AG09319 (cell line): Measurements from ENCODE around the gene KRTAP9-4.
A peak's percentile ranks its signal among the peaks of the same experiment; 100 is the strongest.
"Not testable (repeated sequence)": the region's sequence is repeated elsewhere in the genome, so short reads cannot be mapped to it uniquely, and the experiment has no call there.

Experiments used
- DNase-seq: peaks from one replicate; pipeline ENCODE4 v3.0.0-alpha.2; 2010; ENCODE audit warnings: low read depth; ENCODE audit errors: extremely low read depth
- TF ChIP-seq, protein P1 (sequence below): IDR thresholded peaks from 2 replicates; pipeline ENCODE4 v1.5.1; 2011; ENCODE audit warnings: low read depth, mild to moderate bottlenecking, inconsistent platforms, low read length, moderate library complexity

Gene KRTAP9-4, protein sequence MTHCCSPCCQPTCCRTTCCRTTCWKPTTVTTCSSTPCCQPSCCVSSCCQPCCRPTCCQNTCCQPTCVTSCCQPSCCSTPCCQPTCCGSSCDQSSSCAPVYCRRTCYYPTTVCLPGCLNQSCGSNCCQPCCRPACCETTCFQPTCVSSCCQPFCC

DNA sequence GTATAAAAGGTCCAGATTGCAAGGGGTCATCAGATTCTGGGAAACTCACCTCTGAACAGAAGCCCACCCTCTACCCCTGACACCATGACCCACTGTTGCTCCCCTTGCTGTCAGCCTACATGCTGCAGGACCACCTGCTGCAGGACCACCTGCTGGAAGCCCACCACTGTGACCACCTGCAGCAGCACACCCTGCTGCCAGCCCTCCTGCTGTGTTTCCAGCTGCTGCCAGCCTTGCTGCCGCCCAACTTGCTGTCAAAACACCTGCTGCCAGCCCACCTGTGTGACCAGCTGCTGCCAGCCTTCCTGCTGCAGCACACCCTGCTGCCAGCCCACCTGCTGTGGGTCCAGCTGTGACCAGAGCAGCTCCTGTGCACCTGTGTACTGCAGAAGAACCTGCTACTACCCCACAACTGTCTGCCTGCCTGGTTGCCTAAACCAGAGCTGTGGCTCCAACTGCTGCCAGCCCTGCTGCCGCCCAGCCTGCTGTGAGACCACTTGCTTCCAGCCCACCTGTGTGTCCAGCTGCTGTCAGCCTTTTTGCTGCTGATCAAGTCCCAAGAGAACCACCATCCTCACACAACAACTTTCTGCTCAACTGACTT lies at the start of gene KRTAP9-4:
Gene KRTAP9-4, plus strand, starts transcription at position 51 of the 604 bp plus-strand sequence. Its CDS starts 34 bp downstream, at position 85.
- not testable (repeated sequence) for DNase-seq

DNA sequence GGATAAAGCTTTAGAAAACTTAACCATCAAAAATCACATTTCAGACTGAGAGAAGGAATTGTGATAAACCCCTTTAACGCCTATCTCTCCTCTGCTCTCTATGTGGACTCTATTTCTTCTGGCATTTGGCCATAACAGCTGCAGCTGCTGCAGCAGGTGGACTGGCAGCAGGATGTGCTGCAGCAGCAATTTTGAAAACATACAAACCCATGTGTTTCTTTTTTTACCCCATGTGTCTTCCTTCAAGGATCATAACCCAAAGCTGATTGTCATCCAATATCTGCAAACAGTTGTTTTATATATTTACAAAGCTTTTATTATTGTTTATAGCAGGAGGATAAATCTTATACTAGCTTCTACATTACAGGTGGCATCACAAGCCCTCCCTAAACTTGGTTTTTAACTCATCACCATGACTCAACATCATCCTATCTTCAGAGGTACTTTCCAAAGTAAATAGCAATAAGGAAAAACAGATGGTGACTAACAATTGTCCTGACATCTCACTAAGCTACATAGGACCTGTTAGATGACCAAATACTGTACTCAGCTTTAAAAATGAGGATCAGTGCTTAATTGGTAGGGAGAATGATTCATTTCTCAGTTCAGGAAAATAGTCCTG lies 37.5 kb upstream of the KRTAP9-4 start:
- DNase-seq, result peak; percentile 11

DNA sequence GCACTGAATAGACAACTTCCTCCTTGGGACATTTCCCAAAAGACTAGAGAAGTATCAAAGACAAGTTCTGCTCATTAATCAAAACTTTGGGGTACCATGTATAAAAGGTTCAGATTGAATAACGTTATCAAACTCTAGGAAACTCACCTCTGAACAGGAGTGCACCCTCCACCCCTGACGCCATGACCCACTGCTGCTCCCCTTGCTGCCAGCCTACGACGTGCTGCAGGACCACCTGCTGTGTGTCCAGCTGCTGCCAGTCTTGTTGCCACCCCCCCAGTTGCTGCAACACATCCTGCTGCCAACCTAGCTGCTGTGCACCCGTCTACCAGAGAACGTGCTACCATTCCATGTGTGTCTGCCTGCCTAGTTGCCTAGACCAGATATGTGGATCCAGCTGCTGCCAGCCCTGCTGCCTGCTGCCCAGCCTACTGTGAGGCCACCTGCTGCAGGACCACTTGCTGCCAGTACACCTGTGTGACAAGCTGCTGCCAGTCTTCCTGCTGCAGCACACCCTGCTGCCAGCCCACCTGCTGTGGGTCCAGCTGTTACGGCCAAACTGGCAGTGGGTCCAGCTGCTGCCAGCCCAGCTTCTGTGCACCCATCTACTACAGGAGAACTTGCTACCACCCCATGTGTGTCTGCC lies 36.8 kb upstream of the KRTAP9-4 start:
- DNase-seq, result no peak
- TF ChIP-seq, protein P1, sequence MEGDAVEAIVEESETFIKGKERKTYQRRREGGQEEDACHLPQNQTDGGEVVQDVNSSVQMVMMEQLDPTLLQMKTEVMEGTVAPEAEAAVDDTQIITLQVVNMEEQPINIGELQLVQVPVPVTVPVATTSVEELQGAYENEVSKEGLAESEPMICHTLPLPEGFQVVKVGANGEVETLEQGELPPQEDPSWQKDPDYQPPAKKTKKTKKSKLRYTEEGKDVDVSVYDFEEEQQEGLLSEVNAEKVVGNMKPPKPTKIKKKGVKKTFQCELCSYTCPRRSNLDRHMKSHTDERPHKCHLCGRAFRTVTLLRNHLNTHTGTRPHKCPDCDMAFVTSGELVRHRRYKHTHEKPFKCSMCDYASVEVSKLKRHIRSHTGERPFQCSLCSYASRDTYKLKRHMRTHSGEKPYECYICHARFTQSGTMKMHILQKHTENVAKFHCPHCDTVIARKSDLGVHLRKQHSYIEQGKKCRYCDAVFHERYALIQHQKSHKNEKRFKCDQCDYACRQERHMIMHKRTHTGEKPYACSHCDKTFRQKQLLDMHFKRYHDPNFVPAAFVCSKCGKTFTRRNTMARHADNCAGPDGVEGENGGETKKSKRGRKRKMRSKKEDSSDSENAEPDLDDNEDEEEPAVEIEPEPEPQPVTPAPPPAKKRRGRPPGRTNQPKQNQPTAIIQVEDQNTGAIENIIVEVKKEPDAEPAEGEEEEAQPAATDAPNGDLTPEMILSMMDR, result no peak

More for the DNA sequence above, 37.5 kb upstream of the KRTAP9-4 start:
- TF ChIP-seq, protein P1, result no peak

DNA sequence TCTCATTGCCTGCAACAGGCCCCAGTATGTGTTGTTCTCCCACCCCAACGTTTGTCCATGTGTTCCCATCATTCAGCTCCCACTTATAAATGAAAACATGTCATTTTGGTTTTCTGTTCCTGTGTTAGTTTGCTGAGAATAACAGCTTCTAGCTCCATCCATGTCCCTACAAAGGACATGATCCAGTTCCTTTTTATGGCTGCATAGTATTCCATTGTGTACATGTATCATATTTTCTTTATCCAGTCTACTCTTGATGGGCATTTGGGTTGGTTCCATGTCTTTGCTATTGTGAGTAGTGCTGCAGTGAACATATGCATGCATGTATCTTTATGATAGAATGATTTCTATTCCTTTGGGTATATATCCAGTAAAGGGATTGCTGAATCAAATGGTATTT lies 33.8 kb upstream of the KRTAP9-4 start:
- TF ChIP-seq, protein P1, result no peak

DNA sequence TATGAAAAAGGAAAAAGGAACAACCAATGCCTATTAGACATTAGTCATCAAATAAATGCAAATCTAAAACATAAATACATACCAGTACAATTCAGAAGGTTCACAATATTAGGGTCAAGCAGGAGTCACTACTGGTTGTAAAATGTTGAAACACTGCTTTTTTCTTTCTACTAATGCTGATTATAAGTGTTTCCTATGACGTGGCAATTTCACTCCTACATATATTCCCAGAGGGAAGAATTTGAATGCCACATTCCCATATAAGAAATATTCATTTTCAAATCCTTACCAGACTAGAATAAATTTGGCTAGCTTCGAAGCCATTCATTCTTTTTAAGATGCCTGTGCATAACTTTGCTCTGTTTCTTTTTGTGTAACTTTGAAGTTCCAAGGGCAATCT lies 25.7 kb upstream of the KRTAP9-4 start:
- DNase-seq, result no peak
- TF ChIP-seq, protein P1, result no peak

More for the DNA sequence above, 33.8 kb upstream of the KRTAP9-4 start:
- no peak for DNase-seq

DNA sequence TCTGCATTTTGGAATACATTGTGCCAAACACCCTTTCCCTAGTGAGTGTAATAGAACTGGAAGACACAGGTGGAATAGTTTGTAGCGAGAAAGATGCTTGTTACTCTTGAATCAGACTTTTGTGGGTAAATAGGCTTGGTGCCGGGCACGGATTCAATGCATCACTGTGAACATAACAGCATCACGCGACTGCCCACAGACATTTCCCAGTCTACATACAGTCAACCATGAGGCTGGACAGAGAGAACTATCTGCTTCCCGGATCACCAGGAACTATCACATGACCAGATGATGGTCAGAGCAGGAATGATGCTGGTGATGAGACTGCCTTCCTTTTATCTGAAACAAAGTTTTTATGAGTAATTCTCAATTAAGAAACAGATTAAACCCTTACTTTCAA lies 23.4 kb upstream of the KRTAP9-4 start:
- DNase-seq, result no peak
- TF ChIP-seq, protein P1, result no peak

DNA sequence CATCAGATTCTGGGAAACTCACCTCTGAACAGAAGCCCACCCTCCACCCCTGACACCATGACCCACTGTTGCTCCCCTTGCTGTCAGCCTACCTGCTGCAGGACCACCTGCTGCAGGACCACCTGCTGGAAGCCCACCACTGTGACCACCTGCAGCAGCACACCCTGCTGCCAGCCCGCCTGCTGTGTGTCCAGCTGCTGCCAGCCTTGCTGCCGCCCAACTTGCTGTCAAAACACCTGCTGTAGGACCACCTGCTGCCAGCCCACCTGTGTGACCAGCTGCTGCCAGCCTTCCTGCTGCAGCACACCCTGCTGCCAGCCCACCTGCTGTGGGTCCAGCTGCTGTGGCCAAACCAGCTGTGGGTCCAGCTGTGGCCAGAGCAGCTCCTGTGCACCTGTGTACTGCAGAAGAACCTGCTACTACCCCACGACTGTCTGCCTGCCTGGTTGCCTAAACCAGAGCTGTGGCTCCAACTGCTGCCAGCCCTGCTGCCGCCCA lies 22.8 kb upstream of the KRTAP9-4 start, which contains the start of gene KRTAP9-2:
Gene KRTAP9-2, plus strand, starts transcription at position 51 of the 498 bp plus-strand sequence. Its CDS starts 7 bp downstream, at position 58.
- DNase-seq, result not testable (repeated sequence)

DNA sequence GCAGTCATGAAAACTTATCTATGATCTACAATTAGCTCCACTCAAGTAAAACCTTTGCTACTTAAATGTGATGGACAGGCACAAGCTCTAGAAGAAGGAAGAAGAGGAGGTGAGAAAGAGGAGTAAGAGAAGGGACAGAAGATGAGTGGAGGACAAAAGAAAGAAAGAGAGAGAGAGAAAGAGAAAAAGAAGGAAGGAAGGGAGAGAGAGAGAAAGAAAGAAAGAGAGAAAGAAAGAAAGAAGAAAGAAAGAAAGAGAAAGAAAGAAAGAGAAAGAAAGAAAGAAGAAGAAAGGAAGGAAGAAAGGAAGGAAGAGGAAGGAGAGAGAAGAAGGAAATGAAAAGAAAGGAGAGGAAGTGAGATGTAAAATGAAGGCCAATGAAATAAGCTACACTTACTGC lies 19.4 kb upstream of the KRTAP9-4 start:
- TF ChIP-seq, protein P1, result no peak
- no peak for DNase-seq
